GM12891 (cell line): Measurements from ENCODE around the gene GSTM2.

ENCODE experiments used
- DNase-seq: peaks from one replicate; pipeline ENCODE4 v3.0.0; 2011; ENCODE audit warnings: low spot score; ENCODE audit not compliant: insufficient read length
- FAIRE-seq: peaks from 2 replicates; lab custom pipeline; 2011; peaks lifted over from hg19 to GRCh38; lab: Jason Lieb, UNC
- PAX5 ChIP-seq: IDR thresholded peaks from 2 replicates; pipeline ENCODE4 v1.6.1; 2011; ENCODE audit warnings: low read length, moderate library complexity, mild to moderate bottlenecking; ENCODE audit not compliant: insufficient read depth, severe bottlenecking
- POLR2A ChIP-seq: IDR thresholded peaks from 2 replicates; pipeline ENCODE4 v1.6.1; 2011; ENCODE audit warnings: low read depth, low read length, control low read depth
- POLR2AphosphoS5 ChIP-seq: IDR thresholded peaks from 2 replicates; pipeline ENCODE4 v1.6.1; 2011; ENCODE audit warnings: low read depth, low read length, control low read depth
- POU2F2 ChIP-seq: IDR thresholded peaks from 2 replicates; pipeline ENCODE4 v1.6.1; 2011; ENCODE audit warnings: low read depth, mild to moderate bottlenecking, control low read depth, low read length, moderate library complexity
- SPI1 ChIP-seq: IDR thresholded peaks from 2 replicates; pipeline ENCODE4 v1.6.1; 2011; ENCODE audit warnings: low read depth, low read length, control low read depth
- TAF1 ChIP-seq: IDR thresholded peaks from 2 replicates; pipeline ENCODE4 v1.6.1; 2011; ENCODE audit warnings: low read depth, low read length, control low read depth

GSTM2 gene

GRCh38 chr1:109642626-109643025 lies 25.2 kb upstream of the GSTM2 start:
- TF ChIP-seq SPI1 (no peak), POU2F2 (no peak), TAF1 (no peak), PAX5 (no peak), POLR2A (no peak), POLR2AphosphoS5 (no peak)
- DNase-seq (no peak), FAIRE-seq (no peak)

DNA sequence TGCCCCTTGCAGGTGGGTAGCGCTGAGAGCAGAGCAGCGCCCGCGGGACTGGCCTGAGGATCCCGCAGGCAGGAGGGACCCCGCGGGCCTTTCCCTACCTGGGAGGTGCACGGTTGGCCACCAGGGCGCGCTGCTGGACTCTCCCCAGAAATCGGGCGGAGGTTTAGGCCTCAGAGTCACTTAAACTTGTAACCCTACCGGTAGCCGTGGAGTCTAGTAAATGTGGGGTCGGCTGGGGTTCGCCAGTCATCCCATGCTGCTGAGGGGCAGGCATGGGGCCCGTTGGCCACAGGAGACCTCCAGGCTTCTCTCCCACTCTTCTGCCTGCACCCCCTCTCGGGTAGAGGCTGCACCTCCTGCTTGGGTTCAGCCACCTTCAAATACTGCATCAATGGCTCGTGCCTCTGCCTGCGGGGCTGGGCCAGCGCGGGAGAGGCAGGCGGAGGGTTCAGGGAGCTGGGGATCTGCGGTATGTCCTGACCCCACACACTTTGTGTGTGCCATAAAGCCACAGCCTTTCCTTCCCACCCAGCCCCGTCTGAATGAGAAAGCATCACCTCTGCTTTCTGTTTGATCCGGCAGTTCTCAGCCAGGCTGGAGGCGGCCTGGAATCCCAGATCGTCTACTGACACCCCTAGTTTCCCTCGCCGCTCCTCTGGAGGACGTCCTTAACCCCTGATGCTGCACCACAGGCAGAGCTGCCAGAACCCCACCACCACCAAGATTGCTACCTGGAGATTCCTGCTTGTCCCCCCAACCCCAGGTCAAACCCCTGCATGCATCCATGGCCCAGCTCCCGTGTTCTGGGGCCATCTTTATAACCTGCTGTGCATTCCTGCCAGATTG lies 24.2 kb upstream of the GSTM2 start:
- DNase-seq (peak; percentile 81), FAIRE-seq (peak; percentile 79)
- TF ChIP-seq SPI1 (no peak), POLR2A (no peak), PAX5 (no peak), POLR2AphosphoS5 (no peak), POU2F2 (no peak), TAF1 (no peak)

DNA sequence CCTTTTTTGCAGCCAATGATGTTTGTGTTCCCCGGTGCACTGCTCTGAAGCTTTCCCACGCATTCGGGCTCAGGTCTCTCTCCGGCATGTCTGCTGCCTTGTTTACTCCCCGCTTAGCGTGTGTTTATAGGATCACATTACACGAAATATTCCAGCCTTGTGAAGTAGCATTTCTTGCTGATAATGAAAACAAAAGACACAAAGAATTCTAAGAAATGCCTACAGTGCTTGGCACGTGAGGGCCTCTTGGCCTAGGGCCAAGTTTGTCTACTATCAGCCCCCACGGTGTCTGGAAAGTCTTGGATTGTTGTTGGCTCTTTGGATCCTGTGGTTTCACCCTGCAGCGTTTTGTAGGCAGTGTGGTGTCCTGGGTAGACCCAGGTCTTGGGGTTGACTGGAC lies 23.2 kb upstream of the GSTM2 start:
- FAIRE-seq (no peak), DNase-seq (no peak)
- no peak for TF ChIP-seq POLR2A
- no peak for TF ChIP-seq POLR2AphosphoS5

- DNase-seq (no peak), FAIRE-seq (no peak)
- TF ChIP-seq PAX5 (no peak), POLR2AphosphoS5 (no peak), TAF1 (no peak)
These were observed 18.4 kb upstream of the GSTM2 start for GRCh38 chr1:109649491-109649914.

- DNase-seq = no peak
- no peak for FAIRE-seq
- TF ChIP-seq POU2F2 (no peak), PAX5 (no peak), SPI1 (no peak), POLR2AphosphoS5 (no peak), POLR2A (no peak), TAF1 (no peak)
These were observed 17.2 kb upstream of the GSTM2 start for GRCh38 chr1:109650609-109651008.

DNA sequence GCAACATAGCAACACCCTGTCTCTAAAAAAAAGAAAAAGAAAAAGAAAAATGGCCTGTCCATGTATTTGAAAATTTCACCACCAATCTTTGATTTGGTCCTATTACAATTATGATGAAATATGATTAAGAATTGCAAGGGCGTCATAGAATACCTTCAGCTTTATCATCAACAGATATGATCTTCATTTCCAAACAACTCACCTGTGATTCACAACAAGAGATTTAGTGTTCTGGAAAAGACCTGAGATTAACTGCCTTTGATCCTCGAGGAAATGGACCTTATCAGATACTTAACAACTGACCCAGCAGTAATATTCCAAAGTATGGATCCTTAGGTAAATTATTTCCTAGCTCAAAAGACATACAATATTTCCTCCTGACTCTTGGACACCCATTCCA lies 15.5 kb upstream of the GSTM2 start:
- TF ChIP-seq POU2F2 (no peak), TAF1 (no peak), SPI1 (no peak), POLR2AphosphoS5 (no peak), POLR2A (no peak), PAX5 (no peak)
- FAIRE-seq = no peak
- no peak for DNase-seq

- DNase-seq (no peak), FAIRE-seq (no peak)
- no peak for TF ChIP-seq PAX5
These were observed 14.6 kb upstream of the GSTM2 start for GRCh38 chr1:109653306-109653705.

GRCh38 chr1:109654519-109654918 lies 13.3 kb upstream of the GSTM2 start:
- DNase-seq = no peak
- no peak for TF ChIP-seq SPI1
- TF ChIP-seq POLR2A = no peak
- TF ChIP-seq POLR2AphosphoS5 = no peak
- no peak for TF ChIP-seq POU2F2
- no peak for TF ChIP-seq PAX5
- no peak for TF ChIP-seq TAF1

DNA sequence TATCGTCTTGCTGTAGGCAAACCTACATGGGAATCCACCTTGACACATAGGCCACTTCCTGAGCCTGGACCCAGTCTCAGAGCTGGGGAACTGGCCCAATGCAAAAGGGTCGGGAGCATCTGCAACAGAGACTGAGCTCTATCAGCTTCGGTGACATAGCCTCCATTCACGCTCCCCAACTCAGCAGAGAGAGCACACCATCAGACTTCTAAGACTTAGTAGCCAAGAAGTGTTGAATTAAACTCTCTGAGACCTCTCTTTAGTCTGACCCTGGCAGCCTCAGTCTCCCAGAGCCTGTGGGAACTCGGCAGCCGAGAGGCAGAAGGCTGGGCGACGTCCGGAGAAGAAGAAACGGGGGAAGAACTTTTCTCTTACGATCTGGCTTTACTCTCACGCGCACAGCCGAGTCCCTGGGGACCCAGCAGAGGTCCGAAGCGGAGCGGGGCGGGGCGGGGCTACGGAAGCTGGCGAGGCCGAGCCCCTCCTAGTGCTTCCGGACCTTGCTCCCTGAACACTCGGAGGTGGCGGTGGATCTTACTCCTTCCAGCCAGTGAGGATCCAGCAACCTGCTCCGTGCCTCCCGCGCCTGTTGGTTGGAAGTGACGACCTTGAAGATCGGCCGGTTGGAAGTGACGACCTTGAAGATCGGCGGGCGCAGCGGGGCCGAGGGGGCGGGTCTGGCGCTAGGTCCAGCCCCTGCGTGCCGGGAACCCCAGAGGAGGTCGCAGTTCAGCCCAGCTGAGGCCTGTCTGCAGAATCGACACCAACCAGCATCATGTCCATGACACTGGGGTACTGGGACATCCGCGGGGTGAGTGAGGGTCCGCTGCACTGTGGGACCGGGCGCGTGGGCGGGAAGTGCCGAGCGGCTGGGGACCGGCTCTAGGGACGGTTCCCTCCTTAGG lies 12.0 kb upstream of the GSTM2 start, which contains the start of gene GSTM4:
Gene GSTM4 (plus strand): TSS at position 485 of the 905 bp plus-strand sequence. CDS start 291 bp downstream, at position 776.
- TF ChIP-seq POLR2AphosphoS5 = 0 out of 2 replicates have a peak, but pooled peaks have one; percentile 18
- no peak for TF ChIP-seq TAF1
- TF ChIP-seq POLR2A = 0 out of 2 replicates have a peak, but pooled peaks have one; percentile 33
- DNase-seq (peak; percentile 86), FAIRE-seq (peak; percentile 65)

More at GRCh38 chr1:109654519-109654918, 13.3 kb upstream of the GSTM2 start:
- FAIRE-seq = no peak

- DNase-seq = no peak
- no peak for TF ChIP-seq POLR2AphosphoS5
- TF ChIP-seq POU2F2 = no peak
- TF ChIP-seq TAF1 = no peak
- no peak for TF ChIP-seq SPI1
- TF ChIP-seq POLR2A = no peak
- TF ChIP-seq PAX5 = no peak
- FAIRE-seq = no peak
These were observed 10.5 kb upstream of the GSTM2 start for GRCh38 chr1:109657395-109657794.
